ENCODE results near the gene RABGGTA. TPM values are rescaled to one million over a fixed set of nuclear protein-coding genes. Genes with fewer than 3 reads are reported as not detected.
"Not testable (repeated sequence)": the region's sequence is repeated elsewhere in the genome, so short reads cannot be mapped to it uniquely, and the experiment has no call there.

Gene RABGGTA
- polyA plus RNA-seq, 1 donor from 2014 or later: 37.9 TPM

DNA sequence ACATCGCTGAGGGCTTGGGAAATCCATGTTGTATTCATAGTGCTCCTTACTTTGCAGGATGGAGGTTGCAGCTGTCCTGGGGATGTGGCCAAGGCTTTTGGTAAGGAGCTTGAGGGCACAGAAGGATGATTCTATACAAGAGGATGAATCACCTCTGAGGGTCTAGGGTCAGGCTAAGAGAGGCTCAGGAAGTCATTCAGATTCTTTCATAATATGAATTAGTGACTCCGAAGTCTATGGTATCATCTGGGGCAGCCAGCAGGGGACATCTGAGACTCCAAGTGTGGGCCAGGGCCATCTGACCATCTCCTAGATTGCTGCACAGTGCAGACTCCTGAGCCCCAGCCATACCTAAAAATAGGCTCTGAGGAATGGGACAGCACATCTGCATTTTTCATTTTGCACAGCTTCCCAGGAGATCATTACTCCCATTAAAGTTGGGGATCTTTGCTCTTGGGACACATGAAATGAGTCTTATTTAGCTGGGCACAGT is 33.9 kb downstream of the RABGGTA start:
- Mint-ChIP-seq H3K27me3 (no peaks in the 10 kb centered on the region), H3K9me3 (no peaks in the 10 kb centered on the region), H3K4me1 (peaks cover 21 to 53% (median 49%) of the 10 kb centered on the region in 3 donors), H3K4me3 (peak overlapping the region in 2 of 4 donors; percentile 1 to 92), H3K36me3 (no peaks in the 10 kb centered on the region), H3K27ac (peak overlapping the region in 1 of 3 donors; percentile 39)

DNA sequence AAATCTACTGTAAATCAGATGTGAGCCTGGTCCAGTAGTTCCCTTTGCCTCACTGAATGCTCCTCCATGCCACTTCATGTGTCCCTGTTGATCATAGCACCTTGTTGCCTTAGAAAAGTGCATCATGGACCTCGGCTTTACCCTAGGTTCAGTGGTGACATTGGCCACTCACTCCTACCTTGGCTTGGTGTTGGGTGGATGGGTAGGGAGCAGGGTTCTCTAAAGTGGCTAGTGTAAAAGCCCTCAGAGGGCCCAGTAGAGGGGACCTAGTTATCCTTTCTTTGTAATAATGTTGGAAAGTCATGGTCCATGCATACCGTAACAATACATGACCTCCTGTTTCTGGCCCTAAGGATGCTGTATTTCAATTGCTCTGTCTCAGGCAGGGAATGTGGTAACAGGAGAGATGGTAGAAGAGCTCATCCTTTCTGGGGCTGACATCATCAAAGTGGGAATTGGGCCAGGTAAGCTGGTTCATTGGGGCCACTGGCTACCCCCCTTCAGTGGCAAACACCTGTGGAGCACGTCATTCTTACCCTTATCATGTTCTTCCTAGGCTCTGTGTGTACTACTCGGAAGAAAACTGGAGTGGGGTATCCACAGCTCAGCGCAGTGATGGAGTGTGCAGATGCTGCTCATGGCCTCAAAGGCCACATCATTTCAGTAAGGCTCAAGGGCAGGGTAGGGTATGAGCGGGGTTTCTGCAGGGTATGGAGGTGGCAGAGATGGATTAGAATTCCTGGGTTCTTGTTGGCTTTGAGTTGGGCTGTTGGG is 34.5 kb downstream of the RABGGTA start:
- Mint-ChIP-seq H3K9me3 (no peaks in the 10 kb centered on the region), H3K27me3 (no peaks in the 10 kb centered on the region), H3K36me3 (no peaks in the 10 kb centered on the region), H3K4me1 (peaks cover 23 to 53% (median 48%) of the 10 kb centered on the region in 3 donors), H3K27ac (peak overlapping the region in 1 of 3 donors; percentile 77), H3K4me3 (peak overlapping the region in 1 of 4 donors; percentile 92)

GRCh38 chr14:24235804-24236688 is 35.4 kb downstream of the RABGGTA start:
- Mint-ChIP-seq H3K9me3 (no peaks in the 10 kb centered on the region), H3K27me3 (no peaks in the 10 kb centered on the region), H3K27ac (peak overlapping the region; percentile 76 to 81 (median 77)), H3K36me3 (no peaks in the 10 kb centered on the region), H3K4me1 (peaks cover 30 to 57% (median 53%) of the 10 kb centered on the region in 3 donors), H3K4me3 (peak overlapping the region in 1 of 4 donors; percentile 92)

DNA sequence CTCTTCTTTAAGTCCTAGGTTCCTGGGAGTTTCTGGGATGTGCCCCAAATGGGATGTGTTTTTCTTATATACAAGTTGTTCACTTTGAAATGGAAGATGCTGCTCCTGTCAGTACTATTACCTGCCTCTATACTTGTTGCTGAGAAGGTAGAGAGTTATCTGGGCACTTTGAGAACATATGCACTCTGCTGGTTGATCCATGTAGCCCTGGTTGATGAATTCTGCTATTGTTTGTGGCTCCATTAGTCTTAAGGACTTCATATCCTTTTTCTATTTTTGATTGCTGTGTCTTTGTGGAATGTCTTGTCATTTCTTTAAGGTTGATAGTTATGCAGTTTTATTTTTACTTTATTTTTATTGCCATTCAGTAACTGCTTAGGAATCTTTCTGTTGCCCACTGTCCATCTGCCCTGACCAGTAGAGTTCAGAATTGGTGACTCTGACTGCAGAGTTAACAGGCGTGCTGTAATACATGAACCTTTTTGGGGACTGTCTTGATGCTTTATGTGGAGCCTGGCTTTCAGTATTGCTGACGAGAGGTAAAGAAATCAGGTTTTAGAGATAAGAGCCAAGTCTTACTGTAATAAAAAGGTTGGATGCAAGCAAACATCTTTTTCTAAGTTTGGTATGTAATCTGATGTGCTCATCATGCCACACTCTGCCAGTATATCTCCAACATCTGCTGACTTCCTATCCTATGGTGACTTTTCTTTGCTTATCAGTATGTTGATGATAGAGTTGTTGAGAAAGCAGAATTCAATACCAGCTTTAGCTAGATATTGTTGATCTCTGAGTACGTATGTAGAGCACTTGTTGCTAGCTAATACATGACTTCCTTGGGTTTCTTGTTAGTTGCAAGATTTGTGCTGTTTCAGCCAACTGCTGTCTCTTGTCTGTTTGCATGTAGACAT is 37.0 kb downstream of the RABGGTA start:
- Mint-ChIP-seq H3K9me3 (no peaks in the 10 kb centered on the region), H3K4me3 (peak overlapping the region; percentile 16 to 92 (median 42)), H3K36me3 (no peaks in the 10 kb centered on the region), H3K4me1 (peaks cover 22 to 45% (median 41%) of the 10 kb centered on the region in 3 donors), H3K27me3 (no peaks in the 10 kb centered on the region), H3K27ac (peak overlapping the region; percentile 82 to 89 (median 88))

DNA sequence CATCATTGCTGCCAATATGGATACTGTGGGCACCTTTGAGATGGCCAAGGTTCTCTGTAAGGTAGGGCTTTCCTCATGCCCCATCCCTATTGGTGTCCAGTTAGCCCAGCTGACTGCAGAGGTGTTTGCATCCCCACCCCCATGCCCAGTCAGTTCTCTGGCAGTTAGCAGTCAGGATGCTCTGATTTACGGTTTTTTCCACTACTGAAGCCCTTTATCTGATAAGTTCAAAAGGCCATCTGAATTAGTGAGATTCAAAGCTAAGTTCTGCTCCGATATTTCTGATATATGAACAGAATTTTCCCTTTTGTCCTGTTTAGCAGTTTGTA is 37.9 kb downstream of the RABGGTA start:
- Mint-ChIP-seq H3K36me3 (no peaks in the 10 kb centered on the region), H3K4me3 (peak overlapping the region; percentile 92 to 100 (median 99)), H3K27me3 (no peaks in the 10 kb centered on the region), H3K9me3 (no peaks in the 10 kb centered on the region), H3K27ac (peak overlapping the region in 2 of 3 donors; percentile 88 to 94), H3K4me1 (peaks cover 25 to 38% (median 35%) of the 10 kb centered on the region in 3 donors)

- Mint-ChIP-seq H3K36me3 (no peaks in the 10 kb centered on the region), H3K4me1 (peaks cover 25 to 34% (median 31%) of the 10 kb centered on the region in 3 donors), H3K27me3 (no peaks in the 10 kb centered on the region), H3K27ac (peak within 1 kb of the TSS; percentile 88 to 97 (median 94)), H3K9me3 (no peaks in the 10 kb centered on the region), H3K4me3 (peak within 1 kb of the TSS; percentile 92 to 100 (median 99))
These were observed 38.5 kb downstream of the RABGGTA start, which contains the start of gene GMPR2 for GRCh38 chr14:24232645-24233537. Gene GMPR2 (plus strand): TSS chr14:24232929. CDS start chr14:24233254, 325 bp downstream.

- H3K36me3 Mint-ChIP-seq: no peaks in the 10 kb centered on the region
- H3K4me1 Mint-ChIP-seq: peaks cover 27 to 34% (median 28%) of the 10 kb centered on the region in 3 donors
These were observed 39.2 kb downstream of the RABGGTA start, which contains the start of gene NEDD8 for GRCh38 chr14:24232121-24232644. Gene NEDD8 (minus strand): TSS chr14:24232367. CDS start chr14:24232267, 100 bp downstream.

GRCh38 chr14:24231263-24232120 is 39.9 kb downstream of the RABGGTA start:
- H3K27me3 Mint-ChIP-seq: no peaks in the 10 kb centered on the region
- peak overlapping the region; percentile 86 to 97 (median 88) for H3K27ac Mint-ChIP-seq
- H3K36me3 Mint-ChIP-seq: no peaks in the 10 kb centered on the region
- H3K4me3 Mint-ChIP-seq: peak overlapping the region; percentile 92 to 100 (median 99)
- no peaks in the 10 kb centered on the region for H3K9me3 Mint-ChIP-seq
- peaks cover 22 to 38% (median 33%) of the 10 kb centered on the region in 3 donors for H3K4me1 Mint-ChIP-seq

More at GRCh38 chr14:24232121-24232644, 39.2 kb downstream of the RABGGTA start, which contains the start of gene NEDD8:
- Mint-ChIP-seq H3K4me3 (peak within 1 kb of the TSS; percentile 92 to 100 (median 99)), H3K9me3 (no peaks in the 10 kb centered on the region), H3K27me3 (no peaks in the 10 kb centered on the region), H3K27ac (peak within 1 kb of the TSS; percentile 88 to 97 (median 94))

- Mint-ChIP-seq H3K4me3 (peak overlapping the region in 1 of 4 donors; percentile 45), H3K9me3 (no peaks in the 10 kb centered on the region), H3K4me1 (peaks cover 17 to 30% (median 29%) of the 10 kb centered on the region in 3 donors), H3K27ac (peak overlapping the region in 1 of 3 donors; percentile 63), H3K36me3 (no peaks in the 10 kb centered on the region), H3K27me3 (no peaks in the 10 kb centered on the region)
These were observed 42.5 kb downstream of the RABGGTA start for GRCh38 chr14:24228902-24229301.

DNA sequence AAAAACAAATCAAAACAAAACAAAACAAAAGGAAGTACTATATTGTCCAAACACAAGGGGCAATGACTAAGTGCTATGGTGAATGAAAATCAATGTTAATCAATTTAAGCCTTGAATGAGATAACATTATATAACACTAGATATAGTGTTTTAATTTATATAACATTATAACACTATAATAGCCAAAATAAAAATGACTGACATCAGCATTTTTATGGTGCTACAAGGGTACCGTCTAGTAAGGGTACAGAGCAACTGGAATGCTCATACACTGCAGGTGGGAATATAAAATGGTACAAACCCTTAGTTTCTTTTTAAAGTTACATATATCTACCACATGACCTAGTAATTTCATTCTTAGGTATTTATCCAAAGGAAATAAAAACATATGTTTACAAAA is 44.9 kb downstream of the RABGGTA start:
- no peaks in the 10 kb centered on the region for H3K9me3 Mint-ChIP-seq
- no peaks in the 10 kb centered on the region for H3K27me3 Mint-ChIP-seq
- peaks cover 5 to 22% (median 18%) of the 10 kb centered on the region in 3 donors for H3K4me1 Mint-ChIP-seq
- no peaks in the 10 kb centered on the region for H3K36me3 Mint-ChIP-seq
- H3K4me3 Mint-ChIP-seq: peak overlapping the region in 1 of 4 donors; percentile 45
- peak overlapping the region in 1 of 3 donors; percentile 32 for H3K27ac Mint-ChIP-seq

DNA sequence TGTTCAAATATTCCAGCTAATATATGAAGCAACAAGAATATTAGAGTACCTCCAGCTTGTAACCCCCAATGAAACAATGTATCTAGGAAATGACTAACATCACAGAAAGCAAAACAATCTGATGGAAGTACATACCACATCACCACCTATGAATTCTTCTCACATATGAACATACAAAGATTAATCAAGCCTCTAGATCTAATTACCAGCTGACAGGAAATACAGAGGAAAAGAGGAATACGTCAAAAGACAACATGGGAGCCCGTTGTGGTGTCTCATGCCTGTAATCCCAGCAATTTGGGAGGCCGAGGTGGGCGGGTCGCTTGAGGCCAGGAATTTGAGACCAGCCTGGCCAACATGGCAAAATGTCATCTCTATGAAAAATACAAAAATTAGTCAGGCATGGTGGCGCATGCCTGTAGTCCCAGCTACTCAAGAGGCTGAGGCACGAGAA is 46.8 kb downstream of the RABGGTA start:
- Mint-ChIP-seq H3K4me3 (peak overlapping the region in 1 of 4 donors; percentile 37), H3K27me3 (no peaks in the 10 kb centered on the region), H3K4me1 (peaks cover under 1 to 17% (median 13%) of the 10 kb centered on the region in 3 donors), H3K9me3 (no peaks in the 10 kb centered on the region), H3K36me3 (peaks cover 1% of the 10 kb centered on the region), H3K27ac (no peak overlapping the region)

DNA sequence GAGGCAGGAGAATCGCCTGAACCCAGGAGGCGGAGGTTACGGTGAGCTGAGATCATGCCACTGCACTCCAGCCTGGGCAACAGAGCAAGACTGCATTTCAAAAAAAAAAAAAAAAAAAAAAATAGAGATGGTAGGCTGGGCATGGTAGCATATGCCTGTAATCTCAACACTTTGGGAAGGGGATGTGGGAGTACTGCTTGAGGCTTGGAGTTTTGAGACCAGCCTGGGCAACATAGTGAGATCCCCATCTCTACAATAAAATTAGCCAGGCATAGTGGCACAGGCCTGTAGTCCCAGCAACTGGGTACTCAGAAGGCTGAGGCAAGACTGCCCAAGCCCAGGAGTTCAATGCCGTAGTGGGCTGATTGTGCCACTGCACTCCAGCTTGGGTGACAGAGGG is 48.4 kb downstream of the RABGGTA start:
- not testable (repeated sequence) for H3K27ac Mint-ChIP-seq, H3K27me3 Mint-ChIP-seq, H3K9me3 Mint-ChIP-seq, H3K4me3 Mint-ChIP-seq, H3K36me3 Mint-ChIP-seq
- peaks cover 4 to 18% (median 15%) of the 10 kb centered on the region in 3 donors for H3K4me1 Mint-ChIP-seq

All from IgD-negative memory B cell (primary cell).